Ovary (tissue), 3 donors: ENCODE data around the gene ZMYND8.

Experiments
- POLR2A ChIP-seq: fragments of 450-650 bp; IDR thresholded peaks from one replicate; pipeline ENCODE4 v1.6.1; 2017; ENCODE audit warnings: antibody characterized with exemption, mild to moderate bottlenecking, moderate library complexity
- TF ChIP-seq, protein P1 (sequence below), 3 donors: fragments of 450-650 bp in 2 of 3; fragments of 200-600 bp in 1 of 3; IDR thresholded peaks; one replicate each; pipeline versions ENCODE4 v1.5.1 to v1.8.0; 2016 to 2022; ENCODE audit warnings: antibody characterized with exemption in 3 of 3, mild to moderate bottlenecking in 1 of 3
- donor health status: DM: no; HTN: no; CAD: no.

DNA sequence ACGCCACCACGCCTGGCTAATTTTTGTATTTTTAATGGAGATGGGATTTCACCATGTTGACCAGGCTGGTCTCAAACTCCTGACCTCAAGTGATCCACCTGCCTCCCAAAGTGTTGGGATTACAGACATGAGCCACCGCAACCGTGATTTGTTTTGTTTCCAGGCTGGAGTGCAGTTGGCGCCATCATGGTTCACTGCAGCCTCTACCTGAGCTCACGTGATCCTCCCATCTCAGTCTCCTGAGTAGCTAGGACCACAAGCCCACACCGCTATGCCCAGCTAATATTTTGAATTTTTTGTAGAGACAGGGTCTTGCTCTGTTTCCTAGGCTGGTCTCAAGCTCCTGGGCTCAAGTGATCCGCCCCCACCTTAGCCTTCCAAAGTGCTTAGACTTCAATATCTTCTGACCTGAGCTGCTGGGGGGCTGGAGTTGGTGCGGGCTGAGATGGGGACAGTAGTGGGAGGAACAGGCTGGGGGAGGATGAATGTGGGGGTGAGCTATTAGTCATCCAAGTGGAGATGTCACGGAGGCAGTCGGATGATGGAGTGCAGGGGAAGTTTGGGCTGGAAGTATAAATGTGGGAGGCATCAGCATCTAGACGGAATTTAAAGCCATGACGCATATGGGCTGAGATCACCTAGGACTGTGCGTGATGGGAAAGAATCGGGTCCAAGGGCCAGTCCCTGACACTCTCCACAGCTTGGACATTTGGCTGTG is 23.1 kb upstream of the ZMYND8 start:
- TF ChIP-seq POLR2A, result no peak
- TF ChIP-seq, protein P1, sequence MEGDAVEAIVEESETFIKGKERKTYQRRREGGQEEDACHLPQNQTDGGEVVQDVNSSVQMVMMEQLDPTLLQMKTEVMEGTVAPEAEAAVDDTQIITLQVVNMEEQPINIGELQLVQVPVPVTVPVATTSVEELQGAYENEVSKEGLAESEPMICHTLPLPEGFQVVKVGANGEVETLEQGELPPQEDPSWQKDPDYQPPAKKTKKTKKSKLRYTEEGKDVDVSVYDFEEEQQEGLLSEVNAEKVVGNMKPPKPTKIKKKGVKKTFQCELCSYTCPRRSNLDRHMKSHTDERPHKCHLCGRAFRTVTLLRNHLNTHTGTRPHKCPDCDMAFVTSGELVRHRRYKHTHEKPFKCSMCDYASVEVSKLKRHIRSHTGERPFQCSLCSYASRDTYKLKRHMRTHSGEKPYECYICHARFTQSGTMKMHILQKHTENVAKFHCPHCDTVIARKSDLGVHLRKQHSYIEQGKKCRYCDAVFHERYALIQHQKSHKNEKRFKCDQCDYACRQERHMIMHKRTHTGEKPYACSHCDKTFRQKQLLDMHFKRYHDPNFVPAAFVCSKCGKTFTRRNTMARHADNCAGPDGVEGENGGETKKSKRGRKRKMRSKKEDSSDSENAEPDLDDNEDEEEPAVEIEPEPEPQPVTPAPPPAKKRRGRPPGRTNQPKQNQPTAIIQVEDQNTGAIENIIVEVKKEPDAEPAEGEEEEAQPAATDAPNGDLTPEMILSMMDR (IDR thresholded peaks at IDR 0.05), result no peak
